HCT116 (cell line): ENCODE data around the gene CPS1.

Source experiments
- EZH2 ChIP-seq: fragments of 200-600 bp; sonication (generic); IDR thresholded peaks from 2 replicates; pipeline ENCODE4 v1.6.1; 2017; ENCODE audit warnings: antibody characterized with exemption, mixed run types
- POLR2A ChIP-seq: IDR thresholded peaks from 2 replicates; pipeline ENCODE4 v1.7.0; 2011; ENCODE audit warnings: borderline replicate concordance; ENCODE audit not compliant: insufficient read depth, insufficient read length; ENCODE audit errors: extremely low read depth
- POLR2AphosphoS5 ChIP-seq: IDR thresholded peaks from 2 replicates; pipeline ENCODE4 v1.6.1; 2011; ENCODE audit warnings: mild to moderate bottlenecking, low read depth, low read length, moderate library complexity
- SP1 ChIP-seq: IDR thresholded peaks from 2 replicates; pipeline ENCODE4 v1.6.1; 2012; ENCODE audit warnings: low read depth
- TCF7L2 ChIP-seq: IDR thresholded peaks from 2 replicates; pipeline ENCODE4 v1.7.0; 2011; ENCODE audit warnings: borderline replicate concordance, inconsistent platforms; ENCODE audit not compliant: insufficient read depth, insufficient read length; ENCODE audit errors: extremely low read depth
- ZFX ChIP-seq: fragments of 450-650 bp; IDR thresholded peaks from 2 replicates; pipeline ENCODE4 v1.6.1; 2017
- ZNF274 ChIP-seq: fragments of 200-500 bp; sonication (Bioruptor generic); IDR thresholded peaks from 2 replicates; pipeline ENCODE4 v1.6.1; 2014; ENCODE audit warnings: mild to moderate bottlenecking, low read depth, low read length, inconsistent platforms
- TF ChIP-seq, protein P1 (sequence below), 3 experiments: fragments of 200-600 bp in 1 of 3; sonication (generic) in 1 of 3; IDR thresholded peaks in 2 of 3; conservative IDR thresholded peaks in 1 of 3; 2 replicates each; pipeline ENCODE4 v1.5.1; 2012 to 2017; ENCODE audit warnings: low read depth in 2 of 3, low read length in 2 of 3, antibody characterized with exemption in 1 of 3, borderline replicate concordance in 1 of 3, control low read depth in 1 of 3, mild to moderate bottlenecking in 1 of 3, mixed read lengths in 1 of 3, mixed run types in 1 of 3, moderate library complexity in 1 of 3; ENCODE audit not compliant: insufficient read depth in 1 of 3
- TF ChIP-seq, protein P2 (sequence below): IDR thresholded peaks from 2 replicates; pipeline ENCODE4 v1.6.1; 2012

DNA sequence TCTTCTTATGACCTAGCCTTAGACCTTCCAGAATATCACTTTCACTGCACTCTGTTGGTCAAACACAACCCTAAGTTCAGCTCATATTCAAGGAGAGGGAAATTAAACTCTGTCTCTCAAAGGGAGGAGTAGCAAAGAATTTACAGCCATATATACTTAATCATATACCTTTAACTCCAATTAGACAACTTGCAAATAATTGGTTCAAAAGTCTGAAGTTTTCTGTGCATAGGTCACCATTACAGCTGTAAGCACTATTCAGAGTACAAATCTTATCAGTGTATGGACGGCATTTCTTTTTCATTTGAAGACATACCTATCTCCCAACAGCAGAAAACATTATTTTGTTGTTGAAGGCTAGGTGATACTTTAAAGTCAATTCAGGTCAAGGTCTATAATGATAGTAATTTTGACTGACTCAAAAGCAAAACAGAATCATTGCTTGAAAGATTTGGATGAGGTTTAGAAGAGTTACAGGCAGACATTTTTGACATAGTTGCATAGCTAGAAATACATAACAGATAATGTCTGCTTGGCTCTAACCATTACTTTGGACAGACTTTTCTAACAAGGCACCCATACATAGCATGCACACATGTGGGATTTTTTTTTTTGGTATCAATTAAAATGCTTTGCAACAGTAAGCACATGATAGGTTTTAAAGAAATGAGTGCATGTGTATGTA lies 131.5 kb downstream of the CPS1 start:
- TF ChIP-seq ZFX: no peak
- no peak for TF ChIP-seq TCF7L2
- no peak for TF ChIP-seq EZH2
- TF ChIP-seq ZNF274: no peak
- TF ChIP-seq SP1: no peak
- TF ChIP-seq, protein P1, sequence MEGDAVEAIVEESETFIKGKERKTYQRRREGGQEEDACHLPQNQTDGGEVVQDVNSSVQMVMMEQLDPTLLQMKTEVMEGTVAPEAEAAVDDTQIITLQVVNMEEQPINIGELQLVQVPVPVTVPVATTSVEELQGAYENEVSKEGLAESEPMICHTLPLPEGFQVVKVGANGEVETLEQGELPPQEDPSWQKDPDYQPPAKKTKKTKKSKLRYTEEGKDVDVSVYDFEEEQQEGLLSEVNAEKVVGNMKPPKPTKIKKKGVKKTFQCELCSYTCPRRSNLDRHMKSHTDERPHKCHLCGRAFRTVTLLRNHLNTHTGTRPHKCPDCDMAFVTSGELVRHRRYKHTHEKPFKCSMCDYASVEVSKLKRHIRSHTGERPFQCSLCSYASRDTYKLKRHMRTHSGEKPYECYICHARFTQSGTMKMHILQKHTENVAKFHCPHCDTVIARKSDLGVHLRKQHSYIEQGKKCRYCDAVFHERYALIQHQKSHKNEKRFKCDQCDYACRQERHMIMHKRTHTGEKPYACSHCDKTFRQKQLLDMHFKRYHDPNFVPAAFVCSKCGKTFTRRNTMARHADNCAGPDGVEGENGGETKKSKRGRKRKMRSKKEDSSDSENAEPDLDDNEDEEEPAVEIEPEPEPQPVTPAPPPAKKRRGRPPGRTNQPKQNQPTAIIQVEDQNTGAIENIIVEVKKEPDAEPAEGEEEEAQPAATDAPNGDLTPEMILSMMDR (IDR thresholded peaks at IDR 0.05 in 2 of 3, conservative IDR thresholded peaks at IDR 0.05 in 1 of 3; ENCODE audit: borderline replicate concordance in 1 of 3, insufficient read depth in 1 of 3, low read depth in 2 of 3, low read length in 2 of 3): no peak
- TF ChIP-seq, protein P2, sequence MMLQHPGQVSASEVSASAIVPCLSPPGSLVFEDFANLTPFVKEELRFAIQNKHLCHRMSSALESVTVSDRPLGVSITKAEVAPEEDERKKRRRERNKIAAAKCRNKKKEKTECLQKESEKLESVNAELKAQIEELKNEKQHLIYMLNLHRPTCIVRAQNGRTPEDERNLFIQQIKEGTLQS: no peak
- no peak for TF ChIP-seq POLR2AphosphoS5
- no peak for TF ChIP-seq POLR2A
